ENCODE results near the gene RAB2B. TPM values are rescaled to one million over a fixed set of nuclear protein-coding genes. Genes with fewer than 3 reads are reported as not detected.

RAB2B gene
- total RNA-seq, 5 donors from 2014 or later (not counting 1 experiment from before 2014, with no cell fraction given): 23.6 to 33.7 (median 27.6) TPM

DNA sequence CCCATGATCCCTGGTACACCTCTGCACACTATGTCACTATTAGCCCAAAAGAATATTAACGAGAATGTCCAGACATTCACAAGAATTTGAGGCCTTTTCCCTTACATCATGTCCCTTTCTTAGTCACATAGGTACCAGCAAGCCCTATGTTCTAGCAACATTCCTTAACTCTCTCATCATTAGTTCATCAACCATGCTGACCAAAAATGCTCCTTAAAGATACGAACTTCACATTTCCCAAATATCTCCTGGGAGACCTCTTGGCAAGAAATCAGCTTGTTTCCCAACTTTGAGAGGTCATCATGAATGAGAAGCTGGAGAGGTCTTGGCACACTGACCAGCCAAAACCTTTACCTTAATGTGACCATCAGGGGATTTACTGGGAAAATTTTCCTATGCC, 44.7 kb upstream of the RAB2B start:
- no peaks in the 10 kb centered on the region for H3K36me3 Mint-ChIP-seq
- peaks cover 0 to 3% of the 10 kb centered on the region in 2 donors for H3K36me3 ChIP-seq (ENCODE audit: control insufficient read depth in 2 of 2, extremely low read depth in 1 of 2, insufficient read depth in 1 of 2, low read length in 1 of 2)
- H3K4me3 Mint-ChIP-seq: no peak overlapping the region
- CTCF ChIA-PET: no interaction called here
- no peak overlapping the region for H3K4me3 ChIP-seq (ENCODE audit: control insufficient read depth in 1 of 2, extremely low read depth in 1 of 2, low read length in 1 of 2)
- H3K27ac ChIP-seq (ENCODE audit: low read length): no peak overlapping the region
- H3K9me3 ChIP-seq: no peaks in the 10 kb centered on the region
- no peaks in the 10 kb centered on the region for H3K9me3 Mint-ChIP-seq
- DNase-seq: no peak
- H3K27me3 Mint-ChIP-seq: peaks cover 0 to 2% of the 10 kb centered on the region in 2 donors
- WGBS (ENCODE audit: insufficient coverage): 82% methylated on average over 1 of the region's 2 CpGs
- no peak overlapping the region for H3K27ac Mint-ChIP-seq
- H3K4me1 Mint-ChIP-seq: peaks cover 8 to 13% (median 8%) of the 10 kb centered on the region in 3 donors
- peaks cover 0 to 4% of the 10 kb centered on the region in 2 experiments for H3K27me3 ChIP-seq (replicated peaks in 1 of 2; ENCODE audit: control insufficient read depth in 2 of 2, extremely low read depth in 1 of 2, insufficient read depth in 2 of 2, low read length in 1 of 2)
- no peak for ATAC-seq (replicated peaks in 1 of 4)
- POLR2A ChIA-PET: no interaction called here
- peaks cover 1 to 8% of the 10 kb centered on the region in 2 experiments for H3K4me1 ChIP-seq (ENCODE audit: control insufficient read depth in 1 of 2, extremely low read depth in 1 of 2, insufficient read depth in 2 of 2, low read length in 2 of 2)

DNA sequence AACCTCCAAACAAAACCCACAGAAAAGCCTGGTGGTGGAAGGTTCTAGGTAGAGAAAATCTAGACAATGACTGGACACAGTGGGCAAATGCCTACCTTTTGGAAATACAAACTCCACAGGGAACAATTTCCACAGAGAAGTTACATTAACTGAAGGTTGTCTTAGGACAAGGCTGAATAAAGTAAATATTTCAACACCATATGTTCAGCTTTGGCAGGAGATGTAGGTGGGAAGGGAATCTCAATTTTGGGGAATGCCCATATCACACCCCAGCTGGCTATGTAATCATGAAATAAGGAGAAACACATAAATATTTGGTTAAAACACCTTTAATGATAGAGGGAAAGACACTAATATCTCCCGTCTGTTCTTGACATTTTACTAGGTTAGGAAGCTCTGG, 44.0 kb upstream of the RAB2B start:
- Mint-ChIP-seq H3K4me3 (no peak overlapping the region), H3K36me3 (no peaks in the 10 kb centered on the region), H3K27me3 (peaks cover 0 to 2% of the 10 kb centered on the region in 2 donors), H3K9me3 (no peaks in the 10 kb centered on the region), H3K27ac (no peak overlapping the region), H3K4me1 (peaks cover 7 to 13% (median 7%) of the 10 kb centered on the region in 3 donors)
- H3K27me3 ChIP-seq (replicated peaks in 1 of 2; ENCODE audit: control insufficient read depth in 2 of 2, extremely low read depth in 1 of 2, insufficient read depth in 2 of 2, low read length in 1 of 2): peaks cover 0 to 4% of the 10 kb centered on the region in 2 experiments
- POLR2A ChIA-PET: no interaction called here
- H3K4me3 ChIP-seq (ENCODE audit: control insufficient read depth in 1 of 2, extremely low read depth in 1 of 2, low read length in 1 of 2): no peak overlapping the region
- peaks cover 0 to 5% of the 10 kb centered on the region in 2 experiments for H3K4me1 ChIP-seq (ENCODE audit: control insufficient read depth in 1 of 2, extremely low read depth in 1 of 2, insufficient read depth in 2 of 2, low read length in 2 of 2)
- CTCF ChIA-PET: no interaction called here
- peaks cover 0 to 3% of the 10 kb centered on the region in 2 donors for H3K36me3 ChIP-seq (ENCODE audit: control insufficient read depth in 2 of 2, extremely low read depth in 1 of 2, insufficient read depth in 1 of 2, low read length in 1 of 2)
- no peak overlapping the region for H3K27ac ChIP-seq (ENCODE audit: low read length)
- no peaks in the 10 kb centered on the region for H3K9me3 ChIP-seq
- no CpG with 5 or more reads among the region's 1 CpG for WGBS (ENCODE audit: insufficient coverage)
- no peak for ATAC-seq (replicated peaks in 1 of 4)
- DNase-seq: no peak

DNA sequence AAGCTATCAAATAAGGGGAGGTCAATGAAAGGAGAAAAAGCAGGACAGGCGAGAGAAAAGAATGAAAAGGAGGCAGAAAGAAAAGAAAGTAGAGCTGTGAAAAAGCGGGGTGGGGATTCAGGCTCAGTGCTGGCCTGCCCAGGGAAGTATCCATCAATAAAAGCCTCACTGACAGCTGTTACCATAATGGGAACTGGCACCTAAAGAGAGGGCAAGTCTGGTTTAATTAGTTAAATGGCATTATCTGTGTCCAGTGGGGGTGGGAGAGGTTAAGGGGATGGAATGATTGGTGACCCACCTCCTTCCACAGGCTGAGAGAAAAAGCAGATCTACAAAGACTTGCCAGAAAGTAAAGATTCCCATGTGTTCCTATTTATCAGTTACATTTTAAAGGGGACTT, 42.0 kb upstream of the RAB2B start:
- peaks cover 0 to 6% of the 10 kb centered on the region in 2 experiments for H3K27me3 ChIP-seq (replicated peaks in 1 of 2; ENCODE audit: control insufficient read depth in 2 of 2, extremely low read depth in 1 of 2, insufficient read depth in 2 of 2, low read length in 1 of 2)
- Mint-ChIP-seq H3K27me3 (peaks cover 0 to 2% of the 10 kb centered on the region in 2 donors), H3K9me3 (no peaks in the 10 kb centered on the region), H3K4me3 (no peak overlapping the region), H3K27ac (no peak overlapping the region), H3K36me3 (no peaks in the 10 kb centered on the region), H3K4me1 (peaks cover 0 to 7% (median 2%) of the 10 kb centered on the region in 3 donors)
- H3K27ac ChIP-seq (ENCODE audit: low read length): no peak overlapping the region
- DNase-seq (no peak), ATAC-seq (replicated peaks in 1 of 4) (no peak)
- no peaks in the 10 kb centered on the region for H3K9me3 ChIP-seq
- 100% methylated on average over 2 of the region's 2 CpGs for WGBS (ENCODE audit: insufficient coverage)
- peaks cover 0 to 3% of the 10 kb centered on the region in 2 donors for H3K36me3 ChIP-seq (ENCODE audit: control insufficient read depth in 2 of 2, extremely low read depth in 1 of 2, insufficient read depth in 1 of 2, low read length in 1 of 2)
- CTCF ChIA-PET: interaction anchor here in 1 of 2 donors (1.4 kb wide), 1 partner anchor 20 kb away, joined by 8 read pairs; no protein-coding TSS in a partner anchor
- no peaks in the 10 kb centered on the region for H3K4me1 ChIP-seq (ENCODE audit: control insufficient read depth in 1 of 2, extremely low read depth in 1 of 2, insufficient read depth in 2 of 2, low read length in 2 of 2)
- POLR2A ChIA-PET: no interaction called here
- no peak overlapping the region for H3K4me3 ChIP-seq (ENCODE audit: control insufficient read depth in 1 of 2, extremely low read depth in 1 of 2, low read length in 1 of 2)

DNA sequence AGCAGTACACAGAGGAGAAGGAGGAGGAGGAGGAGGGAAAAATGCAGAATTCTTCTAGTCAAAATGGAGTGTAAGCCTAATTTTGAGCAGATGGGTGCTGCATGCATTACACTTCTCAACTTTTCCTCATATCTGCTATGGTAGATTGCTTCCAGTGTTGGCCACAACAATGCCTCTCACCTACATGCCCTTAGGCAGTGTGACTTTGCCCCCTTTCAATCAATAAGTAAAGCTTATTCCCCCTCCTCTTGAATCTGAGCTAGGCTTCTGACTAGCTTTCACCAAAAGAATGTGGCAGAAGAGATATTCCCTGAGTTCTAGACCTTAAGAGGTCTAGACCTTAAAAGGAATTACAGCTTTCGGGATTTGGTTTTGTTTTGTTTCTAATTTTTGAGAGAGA, 37.6 kb upstream of the RAB2B start:
- Histone ChIP-seq H3K27ac (ENCODE audit: low read length) (no peak overlapping the region), H3K36me3 (ENCODE audit: control insufficient read depth in 2 of 2, extremely low read depth in 1 of 2, insufficient read depth in 1 of 2, low read length in 1 of 2) (no peaks in the 10 kb centered on the region), H3K27me3 (replicated peaks in 1 of 2; ENCODE audit: control insufficient read depth in 2 of 2, extremely low read depth in 1 of 2, insufficient read depth in 2 of 2, low read length in 1 of 2) (peaks cover 0 to 6% of the 10 kb centered on the region in 2 experiments), H3K4me3 (ENCODE audit: control insufficient read depth in 1 of 2, extremely low read depth in 1 of 2, low read length in 1 of 2) (no peak overlapping the region), H3K9me3 (no peaks in the 10 kb centered on the region), H3K4me1 (ENCODE audit: control insufficient read depth in 1 of 2, extremely low read depth in 1 of 2, insufficient read depth in 2 of 2, low read length in 2 of 2) (peaks cover 13 to 14% of the 10 kb centered on the region in 2 experiments)
- Mint-ChIP-seq H3K4me1 (peaks cover 18 to 23% (median 19%) of the 10 kb centered on the region in 3 donors), H3K9me3 (no peaks in the 10 kb centered on the region), H3K36me3 (no peaks in the 10 kb centered on the region), H3K27ac (no peak overlapping the region), H3K27me3 (peaks cover 0 to 2% of the 10 kb centered on the region in 2 donors), H3K4me3 (no peak overlapping the region)
- no CpG with 5 or more reads among the region's 1 CpG for WGBS (ENCODE audit: insufficient coverage)
- DNase-seq (no peak), ATAC-seq (replicated peaks in 1 of 4) (no peak)
- POLR2A ChIA-PET: interaction anchor here (0.6 kb wide), 2 partner anchors 27 to 589 kb away, joined by 3 read pairs; no protein-coding TSS in a partner anchor
- CTCF ChIA-PET: no interaction called here

- peaks cover 8% of the 10 kb centered on the region for H3K36me3 Mint-ChIP-seq
- under 1% methylated on average over 47 of the region's 53 CpGs for WGBS (ENCODE audit: insufficient coverage)
- ATAC-seq (replicated peaks in 1 of 4) (peak; percentile 99 to 100 (median 100)), DNase-seq (peak; percentile 84 to 98 (median 95))
- ChIA-PET CTCF (interaction anchor here (0.6 to 1.7 kb wide), 15 partner anchors 10 to 81 kb away, joined by 3 to 23 read pairs (median 7); partner anchors contain the start of genes RAB2B (in 2 of the 2), TOX4 (in 2 of the 2), CHD8 (in 1 of the 2) and SALL2 (in 1 of the 2)), POLR2A (interaction anchor here (0.5 to 1.5 kb wide), 7 partner anchors 12 to 74 kb away, joined by 3 to 10 read pairs (median 5); partner anchors contain the start of genes CHD8 (in 1 of the 2) and SALL2 (in 1 of the 2))
- H3K27ac ChIP-seq (ENCODE audit: low read length): peak within 1 kb of the TSS; percentile 85
- no peaks in the 10 kb centered on the region for H3K27me3 Mint-ChIP-seq
- peaks cover 0 to 2% of the 10 kb centered on the region in 2 experiments for H3K27me3 ChIP-seq (replicated peaks in 1 of 2; ENCODE audit: control insufficient read depth in 2 of 2, extremely low read depth in 1 of 2, insufficient read depth in 2 of 2, low read length in 1 of 2)
- H3K4me1 Mint-ChIP-seq: peaks cover 40 to 45% (median 41%) of the 10 kb centered on the region in 3 donors
- H3K9me3 Mint-ChIP-seq: no peaks in the 10 kb centered on the region
- peaks cover 14 to 25% of the 10 kb centered on the region in 2 experiments for H3K4me1 ChIP-seq (ENCODE audit: control insufficient read depth in 1 of 2, extremely low read depth in 1 of 2, insufficient read depth in 2 of 2, low read length in 2 of 2)
- no peaks in the 10 kb centered on the region for H3K9me3 ChIP-seq
- H3K36me3 ChIP-seq (ENCODE audit: control insufficient read depth in 2 of 2, extremely low read depth in 1 of 2, insufficient read depth in 1 of 2, low read length in 1 of 2): peaks cover 0 to 10% of the 10 kb centered on the region in 2 donors
- peak within 1 kb of the TSS; percentile 96 to 98 for H3K27ac Mint-ChIP-seq
- H3K4me3 Mint-ChIP-seq: peak within 1 kb of the TSS; percentile 98 to 99 (median 99)
- H3K4me3 ChIP-seq (ENCODE audit: control insufficient read depth in 1 of 2, extremely low read depth in 1 of 2, low read length in 1 of 2): peak within 1 kb of the TSS; percentile 78 to 89
Observed at GRCh38 chr14:21510735-21511657, 34.2 kb upstream of the RAB2B start, which contains the start of gene METTL3. METTL3 (minus strand) TSS chr14:21511340; CDS start chr14:21511223, 117 bp downstream.
